CD4-positive, alpha-beta T cell treated with Interleukin-6 for 4 hours (primary cell): ENCODE data around the gene ITPR3.
"Not testable (repeated sequence)": the region's sequence is repeated elsewhere in the genome, so short reads cannot be mapped to it uniquely, and the experiment has no call there.

Experiments used
- DNase-seq: peaks from one replicate; pipeline ENCODE4 v3.0.0-alpha.2; 2020; ENCODE audit warnings: mixed read lengths

ITPR3 gene

DNA sequence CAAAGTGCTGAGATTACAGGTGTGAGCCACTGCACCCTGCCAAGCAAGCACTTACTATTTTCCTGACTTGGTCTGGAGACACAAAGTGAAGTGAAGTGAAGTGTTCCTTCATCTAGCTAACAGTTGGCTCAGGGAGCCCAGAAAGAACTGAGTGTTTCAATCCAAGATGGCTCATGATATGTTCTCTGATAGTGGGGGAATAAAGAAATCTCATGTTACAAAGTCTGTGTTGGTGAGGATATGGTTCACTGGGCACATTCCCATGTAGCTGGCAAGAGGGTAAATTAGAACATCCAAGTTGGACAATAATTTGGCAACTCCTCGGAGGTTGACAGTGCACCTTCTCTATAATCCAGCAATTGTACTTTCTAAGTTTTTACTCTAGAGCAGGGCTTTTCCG, 5.0 kb upstream of the ITPR3 start:
- no peak for DNase-seq

DNA sequence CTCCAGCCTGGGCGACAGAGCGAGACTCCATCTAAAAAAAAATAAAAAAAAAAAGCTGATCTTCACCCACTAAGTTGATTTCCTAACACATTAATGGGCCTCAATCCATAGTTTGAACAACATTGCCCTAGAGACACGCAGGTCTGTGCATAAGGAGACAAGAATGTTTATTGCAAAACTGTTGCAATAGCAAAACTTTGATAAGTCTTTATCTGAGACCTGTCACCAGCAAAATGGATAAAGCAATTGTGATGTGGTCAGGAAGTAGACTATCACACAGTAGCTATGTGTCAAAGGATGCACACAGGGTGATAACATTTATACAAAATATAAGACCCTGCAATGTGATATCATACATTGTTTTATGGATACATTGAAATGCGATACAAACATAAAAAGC, 4.2 kb upstream of the ITPR3 start:
- no peak for DNase-seq

DNA sequence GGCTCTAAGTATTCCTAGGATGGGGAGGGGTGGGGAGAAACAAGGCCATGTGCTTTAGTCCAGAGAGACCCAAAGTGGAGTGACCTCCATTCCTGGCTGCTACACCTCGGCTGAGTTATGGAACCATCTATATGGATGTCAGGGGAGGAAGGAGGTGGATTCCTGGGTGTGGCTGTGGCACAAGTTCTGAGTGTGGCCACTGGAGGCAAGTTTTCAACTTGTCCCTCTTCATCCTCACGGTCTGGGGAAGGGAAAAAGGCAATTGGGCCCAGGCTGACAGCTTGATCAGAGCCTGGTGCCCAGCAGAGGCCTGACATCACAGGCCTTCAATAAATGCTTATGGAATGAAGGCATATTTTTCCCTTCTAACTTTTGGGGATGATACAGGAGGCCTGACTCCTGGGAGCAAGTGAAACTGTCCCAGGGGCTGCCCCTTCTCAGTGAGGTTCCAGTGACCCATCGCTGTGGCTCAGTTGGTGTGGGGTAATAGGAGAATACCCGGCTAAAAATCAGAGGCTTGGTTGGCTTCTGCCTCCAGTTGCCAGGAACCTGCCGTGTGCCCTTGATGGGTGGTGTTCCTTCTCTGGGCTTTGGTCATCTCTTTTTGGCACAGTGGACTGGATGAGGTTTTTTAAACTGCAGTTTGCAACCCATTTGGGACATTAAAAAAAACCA, 1.8 kb upstream of the ITPR3 start:
- no peak for DNase-seq

DNA sequence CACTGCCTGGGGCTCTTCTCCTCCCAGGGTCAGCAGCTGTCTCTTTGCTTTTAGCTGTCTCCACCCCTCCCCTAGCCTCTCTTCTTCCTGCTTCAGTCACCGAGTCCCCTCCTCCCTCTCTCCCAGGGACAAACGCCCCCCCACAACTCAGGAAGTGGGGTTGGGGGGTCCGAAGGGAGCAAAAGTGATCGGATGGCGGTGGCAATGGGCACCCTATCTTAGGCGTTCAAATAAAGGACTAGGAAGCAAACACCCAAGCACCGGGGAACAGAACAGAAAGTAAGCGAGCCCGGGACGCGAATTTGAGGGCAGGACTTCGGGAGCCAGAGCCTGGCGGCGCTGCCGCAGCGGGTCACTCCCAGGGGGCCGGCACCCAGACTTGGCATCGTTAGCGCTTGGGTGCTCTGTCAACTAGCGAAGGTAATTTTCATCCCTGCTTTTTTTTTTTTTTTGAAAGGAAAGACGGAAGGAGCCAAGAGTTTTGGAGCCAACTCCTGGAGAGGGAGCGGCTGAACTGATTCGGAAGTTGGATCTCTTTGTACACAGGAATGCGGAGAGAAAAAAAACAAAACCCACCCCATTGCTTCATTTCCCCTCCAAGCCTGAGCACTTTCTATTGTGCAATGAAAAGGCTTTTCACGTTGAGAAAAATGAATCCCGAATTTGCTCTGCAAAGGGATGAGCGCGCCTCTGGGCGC, 815 bp upstream of the ITPR3 start:
- DNase-seq: peak; percentile 52

DNA sequence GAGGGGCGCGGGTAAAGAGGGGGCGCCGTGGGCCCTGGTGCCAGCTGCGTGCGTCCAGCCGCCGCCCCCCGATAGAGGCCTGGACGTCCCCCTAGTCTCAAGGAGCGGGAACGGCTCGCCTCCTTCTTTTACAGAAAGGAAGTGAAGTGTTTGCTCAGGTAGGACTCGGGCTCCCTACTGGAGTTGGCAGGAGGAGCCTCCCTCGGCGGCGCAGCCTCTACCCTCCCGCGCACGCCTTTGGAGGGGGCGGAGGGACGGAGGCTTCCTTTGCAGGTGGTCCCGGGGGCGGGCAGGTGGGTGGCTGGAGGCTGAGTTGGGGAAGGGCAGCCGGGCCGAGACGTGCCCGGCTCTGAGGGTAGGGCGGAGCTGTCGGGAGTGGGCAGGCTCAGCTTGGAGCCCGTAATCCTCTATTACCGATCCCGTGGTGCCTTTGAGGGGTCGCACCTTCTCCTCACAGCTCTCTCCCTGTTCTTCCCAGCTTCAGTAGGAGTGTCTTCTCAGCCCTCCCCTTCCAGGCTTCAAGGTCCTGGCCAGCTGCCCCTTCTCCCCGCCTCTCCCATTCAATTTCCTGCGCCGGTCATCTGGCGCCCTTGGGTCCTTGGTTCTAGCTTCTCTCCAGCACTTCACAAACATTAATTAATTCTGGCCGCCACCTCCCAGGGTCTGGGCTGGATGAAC, 728 bp downstream of the ITPR3 start:
- DNase-seq: peak; percentile 56

DNA sequence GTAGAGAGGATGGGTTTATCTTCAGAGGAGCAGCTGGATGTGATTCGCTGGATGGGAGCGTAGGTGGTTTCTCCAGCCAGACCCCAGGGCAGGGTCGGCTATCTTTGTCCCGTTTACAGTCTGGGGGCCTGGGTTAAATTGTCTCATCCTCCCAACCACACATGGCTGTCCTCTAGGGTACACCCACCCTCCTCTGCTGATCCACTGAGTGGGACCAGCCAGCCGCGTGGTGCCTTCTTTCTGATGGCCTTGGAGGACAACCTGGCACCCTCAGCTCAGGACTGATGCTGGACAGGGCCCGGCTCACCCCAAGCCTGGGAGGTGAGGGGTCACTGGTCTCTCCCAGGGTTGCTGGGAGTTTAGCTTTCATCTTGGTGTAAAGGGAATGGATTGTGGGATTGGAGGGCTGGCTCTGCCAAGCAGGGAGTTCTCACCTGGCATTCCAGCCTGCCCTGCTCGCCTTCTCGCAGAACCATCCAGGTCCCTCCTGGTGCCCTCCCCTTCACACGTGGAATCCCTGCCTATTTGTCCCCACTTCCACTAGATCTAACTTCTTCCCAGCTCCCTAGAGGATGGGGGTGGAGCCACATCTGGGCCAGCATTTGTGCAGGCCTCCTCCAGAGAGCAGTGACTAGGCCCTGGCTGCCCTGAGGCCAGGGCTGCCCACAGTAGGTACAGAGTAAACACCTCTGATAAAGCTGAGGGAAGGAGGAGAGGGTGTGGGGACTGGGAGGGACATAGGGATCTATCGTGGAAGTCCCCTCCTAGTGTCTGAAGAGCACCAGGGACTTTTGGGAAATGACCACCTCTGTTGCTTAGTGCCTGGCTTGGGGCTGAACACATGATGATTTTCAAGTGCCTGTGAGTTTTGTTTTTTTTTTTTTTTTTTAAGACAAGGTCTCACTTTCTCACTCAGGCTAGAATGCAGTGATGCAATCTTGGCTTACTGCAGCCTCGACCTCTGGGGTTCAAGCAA, 1.6 kb downstream of the ITPR3 start:
- DNase-seq: no peak

DNA sequence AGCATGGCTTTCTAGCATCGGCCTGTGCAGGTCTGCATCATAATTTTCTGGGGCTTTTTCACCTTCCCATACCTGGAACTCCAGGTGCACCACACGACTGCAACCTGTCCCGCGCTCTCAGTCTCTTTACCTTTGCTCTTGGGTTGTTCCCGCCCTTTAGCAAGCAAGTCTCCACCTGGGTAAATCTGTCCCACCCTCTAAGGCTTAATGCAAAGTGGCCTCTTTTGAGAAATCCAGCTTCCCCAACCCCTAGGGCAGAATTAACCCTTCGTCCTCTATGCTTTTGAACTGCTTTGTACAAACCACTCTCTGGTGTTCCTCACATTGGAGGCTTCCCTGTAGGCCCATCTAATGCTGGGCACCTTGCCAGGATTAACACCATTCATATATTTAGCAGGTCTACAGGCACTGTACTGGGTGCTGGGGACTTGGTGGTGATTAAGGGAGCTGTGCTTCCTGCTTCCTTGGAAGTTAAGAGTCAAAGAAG, 2.8 kb downstream of the ITPR3 start:
- no peak for DNase-seq

DNA sequence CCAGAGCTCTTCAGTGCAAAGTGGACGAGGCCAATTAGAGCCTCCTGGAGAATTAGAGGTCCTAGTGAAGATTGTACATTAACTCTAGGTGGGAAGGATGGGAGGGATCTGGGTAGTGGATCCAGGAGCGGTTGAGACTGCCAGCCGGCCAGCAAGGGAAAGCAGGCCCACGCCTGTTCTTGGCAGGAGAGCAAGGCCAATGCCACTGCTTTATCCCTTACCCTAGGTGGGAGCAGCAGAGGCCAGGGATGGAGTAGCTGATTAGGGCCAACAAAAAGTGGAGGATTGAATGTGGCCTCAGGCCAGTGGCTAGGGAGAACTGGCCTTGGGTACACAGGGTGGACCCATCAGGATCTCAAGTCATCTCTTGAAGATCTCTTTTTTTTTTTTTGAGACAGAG, 3.7 kb downstream of the ITPR3 start:
- DNase-seq: no peak

DNA sequence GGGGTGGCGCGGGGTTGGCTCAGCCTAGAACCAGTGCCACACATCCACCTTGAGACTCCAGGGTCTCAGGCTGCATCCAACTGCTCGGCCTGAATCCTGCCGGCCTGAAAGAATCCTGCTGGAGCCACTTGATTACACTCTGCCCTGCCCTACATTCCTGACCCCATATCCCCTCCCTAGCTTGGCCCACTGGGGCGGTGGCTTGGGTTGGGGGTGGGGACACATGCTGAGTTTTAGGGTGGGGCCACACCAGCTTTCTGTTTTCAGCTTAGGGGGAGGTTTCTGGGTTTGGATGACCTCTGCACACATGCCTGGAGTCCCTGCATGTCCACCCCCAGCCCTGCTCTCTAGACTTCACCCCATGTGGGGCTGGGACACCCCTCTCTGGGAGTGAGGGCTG, 6.8 kb downstream of the ITPR3 start:
- DNase-seq: no peak

DNA sequence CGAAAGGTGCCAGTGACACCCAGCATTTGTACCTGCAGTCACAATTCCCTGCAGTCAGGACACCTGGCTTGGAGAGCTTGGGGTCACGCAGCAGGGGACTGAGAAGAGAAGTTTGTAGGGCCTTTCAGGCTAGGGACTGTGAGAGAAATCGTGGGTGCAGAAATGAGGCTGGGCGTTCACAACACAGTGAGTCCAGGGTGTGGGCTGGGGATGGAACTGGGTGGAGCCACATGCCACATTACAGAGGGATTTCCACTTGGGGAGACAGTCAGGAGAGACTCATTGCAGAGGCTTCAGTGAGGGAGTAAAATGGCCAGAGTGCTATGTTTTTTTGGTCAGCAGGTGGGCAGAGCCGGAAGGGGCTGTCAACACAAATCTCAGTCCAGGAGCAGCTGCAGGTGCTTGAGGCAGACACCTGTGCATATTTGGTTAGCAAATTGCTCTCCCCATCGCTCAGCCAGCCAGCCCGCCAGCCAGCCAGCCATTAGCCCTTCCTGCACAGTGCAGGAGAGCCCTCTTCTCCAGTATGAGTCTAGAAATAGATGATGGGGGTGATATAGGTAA, 7.4 kb downstream of the ITPR3 start:
- no peak for DNase-seq

DNA sequence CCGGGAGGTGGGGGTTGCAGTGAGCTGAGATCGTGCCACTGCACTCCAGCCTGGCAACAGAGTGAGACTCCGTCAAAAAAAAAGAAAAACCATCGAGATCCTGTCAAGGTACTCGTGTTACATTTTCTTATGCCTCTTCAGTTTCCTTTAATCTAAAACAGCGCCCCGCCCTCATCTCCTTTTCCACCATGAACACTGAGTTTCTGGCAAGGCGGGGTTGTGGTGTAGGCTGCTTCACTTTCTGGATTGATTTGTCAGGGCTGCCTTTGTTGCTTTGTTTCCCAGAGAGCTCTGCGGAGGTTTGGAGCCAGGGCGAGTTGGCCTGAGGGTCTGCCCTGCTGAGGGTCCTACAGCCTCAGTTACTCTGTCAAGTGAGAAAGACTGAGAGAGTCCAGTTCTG, 8.9 kb downstream of the ITPR3 start:
- peak; percentile 61 for DNase-seq

DNA sequence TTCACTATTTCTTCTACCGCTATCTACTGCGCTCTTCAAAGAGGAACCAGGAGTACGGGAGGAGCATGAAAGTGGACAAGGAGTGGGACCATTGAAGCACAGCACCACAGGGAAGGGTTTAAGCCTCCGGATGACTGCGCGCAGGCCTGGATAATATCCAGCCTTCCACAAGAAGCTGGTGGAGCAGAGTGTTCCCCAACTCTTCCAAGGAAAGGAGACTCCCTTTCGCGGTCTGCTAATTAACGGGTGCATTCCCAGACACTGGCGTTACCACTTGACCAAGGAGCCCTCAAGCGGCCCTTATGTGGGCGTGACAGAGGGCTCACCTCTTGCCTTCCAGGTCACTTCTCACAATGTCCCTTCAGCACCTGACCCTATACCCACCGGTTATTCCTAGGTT, 10.4 kb downstream of the ITPR3 start:
- not testable (repeated sequence) for DNase-seq

DNA sequence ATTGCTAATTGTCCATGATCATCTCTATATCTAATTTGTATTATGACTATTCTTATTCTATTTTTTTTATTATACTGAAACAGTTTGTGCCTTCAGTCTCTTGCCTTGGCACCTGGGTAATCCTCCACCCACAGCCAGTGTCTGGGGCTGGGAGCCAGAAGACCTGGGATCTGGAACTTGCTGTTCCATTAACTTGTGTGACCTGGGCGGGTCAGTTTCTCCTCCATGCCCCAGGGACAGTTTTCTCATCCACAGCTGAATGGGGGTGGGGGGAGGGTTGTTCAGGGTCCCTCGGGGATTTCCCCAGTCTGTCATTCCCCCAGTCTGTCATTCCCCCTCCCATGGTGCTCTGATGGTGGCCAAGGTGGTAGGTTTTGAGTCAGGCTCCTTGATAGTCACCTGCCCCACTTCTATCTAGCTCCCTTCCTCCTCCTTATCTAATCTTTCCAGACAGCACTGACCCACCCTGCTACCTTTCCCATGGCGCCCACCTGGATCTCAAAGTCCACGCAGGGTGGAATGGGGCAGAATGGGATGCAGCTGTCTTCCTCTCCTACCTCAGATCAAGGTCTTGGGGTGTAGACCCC, 10.9 kb downstream of the ITPR3 start:
- no peak for DNase-seq

DNA sequence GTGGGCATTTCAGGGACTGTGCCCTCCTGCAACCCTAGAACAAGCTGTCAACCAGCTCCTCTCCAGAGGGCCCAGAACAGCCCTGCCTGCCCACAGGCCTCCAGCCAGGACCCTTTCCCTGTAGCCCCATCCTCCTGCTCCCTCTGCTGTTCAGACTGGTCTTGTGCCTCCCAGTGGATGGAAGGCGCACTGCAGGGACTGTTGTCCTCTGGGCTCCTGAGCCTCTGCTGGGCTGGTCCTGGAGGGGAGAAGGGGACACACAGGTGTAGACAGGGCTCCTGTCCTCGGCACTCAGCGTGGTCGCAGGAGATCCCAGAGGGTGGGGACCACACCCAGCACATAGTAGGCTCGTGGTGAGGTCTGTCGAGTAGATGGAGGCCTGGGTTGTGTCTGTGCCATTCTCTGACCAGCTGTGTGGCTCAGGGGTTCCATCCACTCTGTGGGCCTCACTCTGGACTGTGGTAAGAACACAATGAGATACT, 11.5 kb downstream of the ITPR3 start:
- DNase-seq: peak; percentile 66

DNA sequence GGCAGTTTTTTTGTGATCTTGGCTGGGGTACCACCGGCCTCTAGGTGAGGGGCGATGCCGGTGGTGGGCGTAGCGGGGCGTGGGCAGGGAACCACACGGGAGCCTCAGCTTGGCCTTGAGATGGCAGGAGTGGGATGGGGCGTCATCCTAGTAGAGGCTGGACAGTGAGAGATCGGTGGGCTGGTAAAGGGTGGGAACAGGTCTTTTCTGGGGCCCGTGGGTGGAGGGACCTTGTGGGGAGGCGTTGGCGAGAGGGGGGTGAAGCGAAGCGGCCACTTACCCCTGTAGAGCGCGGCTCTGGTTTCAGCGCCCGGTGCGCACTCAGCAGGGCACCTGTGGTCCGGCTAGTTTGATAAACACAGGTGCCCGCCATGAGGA, 12.0 kb downstream of the ITPR3 start:
- DNase-seq: no peak

DNA sequence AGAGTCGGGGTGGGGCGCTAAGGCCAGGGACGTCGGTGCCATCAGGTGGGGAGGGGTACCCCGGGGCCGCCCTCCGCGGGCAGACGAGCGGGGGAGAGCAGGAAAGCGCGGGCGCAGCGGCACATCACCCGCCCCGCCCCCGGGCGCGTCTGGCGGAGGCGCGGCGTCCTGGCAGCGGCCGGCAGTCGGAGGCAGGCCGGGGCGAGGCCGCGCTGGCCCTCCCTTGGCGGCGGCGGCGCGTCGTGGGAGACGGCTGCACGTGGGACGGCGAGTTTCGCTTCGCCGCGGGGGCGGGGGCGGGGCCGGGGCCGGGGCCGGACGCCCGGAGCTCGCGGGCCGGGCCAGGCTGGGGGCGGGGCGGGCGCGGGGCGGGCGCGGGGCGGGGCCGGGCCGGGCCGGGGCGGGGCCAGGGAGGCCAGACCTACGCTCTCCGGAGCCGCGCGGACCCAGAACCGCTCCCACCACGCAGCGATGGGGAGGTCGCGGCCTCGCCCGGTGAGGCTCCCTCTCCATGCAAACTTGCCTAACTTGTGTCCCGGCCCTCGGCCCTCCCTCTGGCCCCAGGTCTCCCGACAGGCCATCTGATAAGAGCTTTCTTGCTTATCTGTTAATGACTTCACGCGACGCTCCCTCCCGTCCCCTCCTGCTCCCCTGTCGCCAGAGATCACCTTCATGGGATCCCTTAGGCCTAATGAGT, 12.5 kb downstream of the ITPR3 start:
- peak; percentile 80 for DNase-seq

DNA sequence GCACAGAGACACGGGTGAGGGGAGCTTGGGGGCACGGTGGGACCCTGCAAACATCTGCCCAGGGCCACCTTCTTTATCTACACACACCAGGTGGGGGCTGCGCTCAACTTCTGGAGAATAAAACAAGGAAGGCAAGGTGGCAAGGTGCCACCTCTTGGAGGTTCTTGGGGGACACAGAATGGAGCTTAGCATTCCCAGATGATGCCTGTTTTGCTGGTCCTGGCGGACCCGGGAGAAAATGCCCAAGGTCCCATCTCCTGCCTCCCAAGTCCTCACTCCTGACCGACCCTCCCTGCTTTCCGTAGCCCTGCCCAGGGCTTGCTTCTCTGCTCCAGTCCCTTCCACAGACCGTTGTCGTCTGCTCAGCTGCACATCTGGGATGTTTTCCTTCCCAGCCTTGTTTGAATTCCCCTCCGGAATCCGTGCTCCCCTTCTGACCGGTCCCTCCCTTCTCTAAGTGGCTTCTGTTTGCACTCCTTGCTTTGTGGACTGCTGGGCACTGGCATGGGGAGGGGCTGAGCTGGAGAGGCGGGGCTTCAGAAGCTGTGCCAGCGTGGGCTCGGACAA, 13.1 kb downstream of the ITPR3 start:
- DNase-seq: no peak

DNA sequence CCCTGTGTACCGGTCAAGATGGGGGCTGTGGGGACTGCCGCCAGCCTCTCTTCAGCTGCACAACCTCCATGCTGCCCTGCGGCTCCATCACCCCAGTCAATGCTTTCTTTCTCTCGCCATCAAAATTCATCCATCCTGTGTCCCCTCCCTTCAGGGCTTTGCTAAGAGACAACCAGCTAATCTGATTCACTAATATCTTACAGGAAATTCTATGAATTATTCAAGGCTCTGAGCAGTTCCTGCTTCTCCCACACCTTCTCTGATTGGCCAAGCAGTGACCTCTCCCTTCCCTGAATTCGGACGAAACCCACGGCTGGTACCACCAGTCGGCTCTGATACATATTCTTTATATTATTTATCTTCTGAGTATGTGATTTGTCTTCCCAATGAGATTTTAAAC, 13.8 kb downstream of the ITPR3 start:
- no peak for DNase-seq

DNA sequence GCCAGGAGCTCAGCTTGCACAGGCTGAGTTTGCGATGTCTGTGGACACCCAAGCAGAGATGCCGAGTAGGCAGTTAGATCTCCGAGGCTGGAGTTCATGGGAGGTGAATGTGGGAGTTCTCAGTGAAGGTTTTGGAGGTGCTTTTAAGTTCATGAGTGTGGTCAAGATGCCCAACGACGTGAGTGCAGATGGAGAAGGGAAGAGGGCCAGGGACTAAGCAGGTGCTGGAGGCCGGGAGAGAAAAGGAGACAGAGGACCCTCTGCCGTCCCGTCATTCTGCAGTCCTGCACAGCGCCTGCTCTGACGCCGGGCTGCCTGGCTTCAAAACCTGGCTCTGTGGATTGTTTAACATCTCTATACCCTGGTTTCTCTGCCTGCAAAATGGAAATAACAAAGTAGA, 15.5 kb downstream of the ITPR3 start:
- DNase-seq: no peak

DNA sequence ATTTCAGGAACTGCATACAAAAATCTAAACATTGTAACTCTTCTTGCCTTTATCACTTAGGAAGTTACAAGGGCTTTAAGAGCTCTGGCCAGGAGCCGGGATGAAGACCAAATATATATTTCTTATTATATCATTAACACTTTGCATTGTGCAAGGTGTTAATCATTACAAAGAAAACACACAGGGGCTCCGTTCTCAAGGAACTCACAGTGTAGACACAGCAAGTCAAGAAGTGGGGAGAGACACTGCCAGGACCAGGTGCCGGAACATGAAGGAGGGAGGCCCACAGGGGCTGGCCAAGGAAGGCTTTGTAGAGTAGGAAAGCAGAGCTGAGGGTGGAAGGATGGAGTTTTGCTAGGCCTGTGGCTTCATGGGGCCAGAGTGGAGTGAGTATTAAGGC, 17.4 kb downstream of the ITPR3 start:
- no peak for DNase-seq

DNA sequence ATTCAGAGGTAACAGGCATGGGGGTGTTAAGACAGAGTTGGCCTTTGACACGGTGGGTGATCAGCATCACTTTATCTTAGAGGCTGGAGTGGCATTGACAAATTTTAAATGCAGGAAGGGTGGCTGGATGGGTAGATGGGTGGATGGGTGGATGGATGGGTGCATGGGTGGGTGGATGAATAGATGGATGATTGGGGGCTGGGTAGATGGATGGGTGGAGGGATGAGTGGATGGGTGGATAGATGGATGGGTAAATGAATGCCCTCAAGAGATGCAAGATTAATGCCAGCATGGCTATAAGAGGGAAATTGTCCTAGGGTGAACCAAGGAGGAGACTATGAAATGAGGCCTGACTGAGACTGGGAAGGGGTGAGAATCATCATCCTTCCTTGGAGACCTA, 18.4 kb downstream of the ITPR3 start:
- DNase-seq: no peak
